GM19099 (cell line): ENCODE measurements around the gene NECTIN4.

ENCODE experiments used
- POLR2A ChIP-seq: IDR thresholded peaks from 3 replicates; pipeline ENCODE4 v1.6.1; 2011; ENCODE audit warnings: low read depth; ENCODE audit not compliant: insufficient read length; ENCODE audit errors: extremely low read depth

The NECTIN4 gene

DNA sequence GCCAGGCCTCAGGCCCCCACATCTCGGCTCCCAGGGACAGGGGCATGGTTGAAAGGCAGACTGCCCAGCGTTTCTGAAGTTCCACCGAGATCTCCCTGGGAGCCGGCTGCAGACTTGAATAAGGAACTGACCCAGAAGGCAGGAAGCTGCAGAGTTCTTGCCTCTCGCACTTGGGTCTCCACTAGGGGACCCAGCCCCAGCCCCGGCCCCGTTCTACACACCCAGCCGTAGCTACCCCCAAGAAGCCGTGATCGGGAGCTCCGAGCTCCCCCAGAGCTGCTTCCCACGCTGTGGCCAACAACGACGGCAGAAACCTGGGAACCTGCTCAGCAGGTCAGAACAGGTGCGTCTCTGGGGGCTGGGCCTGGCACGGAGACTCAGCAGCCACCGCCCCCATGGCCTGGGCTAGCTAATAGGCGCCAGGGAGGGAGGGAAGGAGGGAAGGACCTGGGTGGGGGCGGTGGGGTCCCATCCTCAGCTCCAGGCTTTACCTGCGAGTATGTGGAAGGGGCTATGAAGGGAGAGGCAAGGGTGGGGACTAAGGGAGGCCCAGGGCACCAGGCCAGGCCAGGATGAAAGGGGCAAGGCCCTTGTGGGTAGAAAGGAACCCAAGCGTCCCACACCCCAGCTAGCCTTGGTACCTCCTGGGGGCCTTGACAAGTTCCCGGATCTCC, at the start of gene NECTIN4:
NECTIN4 (minus strand) TSS at position 308 of the 674 bp plus-strand sequence; CDS start at position 46, 262 bp downstream.
- TF ChIP-seq POLR2A, result no peak

DNA sequence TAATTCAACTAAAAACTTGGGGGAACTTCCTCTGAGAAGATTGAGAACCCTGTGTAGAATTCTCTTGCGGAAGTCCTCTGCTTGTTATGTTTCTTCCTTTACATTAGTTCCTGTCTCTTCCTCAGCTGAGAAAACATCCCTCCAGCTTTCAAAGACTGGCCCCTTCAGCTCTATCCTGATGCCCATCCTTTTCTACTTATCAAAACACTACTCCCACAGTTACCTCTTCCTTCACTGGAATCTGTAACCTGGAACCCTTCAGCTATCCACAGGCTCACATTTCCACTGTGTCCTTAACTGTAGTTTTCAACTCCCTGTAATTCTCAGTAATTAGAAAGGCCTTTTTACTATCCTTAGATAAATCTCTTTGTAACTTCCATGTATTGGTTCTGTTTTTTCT, 49.1 kb upstream of the NECTIN4 start:
- TF ChIP-seq POLR2A, result no peak

DNA sequence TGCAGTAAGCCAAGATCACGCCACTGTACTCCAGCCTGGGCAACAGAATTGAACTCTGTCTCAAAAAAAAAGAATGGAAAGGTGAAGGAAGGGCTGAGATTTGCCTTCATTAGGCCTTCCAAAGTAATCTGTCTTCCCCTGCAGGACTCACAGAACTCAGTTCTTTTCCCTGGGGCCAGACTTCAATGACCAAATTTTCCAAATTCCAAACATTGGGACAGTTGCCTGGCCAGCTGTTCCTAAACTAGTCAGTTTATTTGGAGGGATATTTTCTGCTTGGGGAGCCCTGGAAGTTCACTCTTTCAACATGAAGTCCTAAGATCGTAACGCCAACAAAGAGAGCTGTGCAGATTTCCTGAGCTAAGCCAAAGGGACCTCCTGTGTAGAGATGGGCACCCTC, 48.5 kb upstream of the NECTIN4 start:
- TF ChIP-seq POLR2A, result no peak

DNA sequence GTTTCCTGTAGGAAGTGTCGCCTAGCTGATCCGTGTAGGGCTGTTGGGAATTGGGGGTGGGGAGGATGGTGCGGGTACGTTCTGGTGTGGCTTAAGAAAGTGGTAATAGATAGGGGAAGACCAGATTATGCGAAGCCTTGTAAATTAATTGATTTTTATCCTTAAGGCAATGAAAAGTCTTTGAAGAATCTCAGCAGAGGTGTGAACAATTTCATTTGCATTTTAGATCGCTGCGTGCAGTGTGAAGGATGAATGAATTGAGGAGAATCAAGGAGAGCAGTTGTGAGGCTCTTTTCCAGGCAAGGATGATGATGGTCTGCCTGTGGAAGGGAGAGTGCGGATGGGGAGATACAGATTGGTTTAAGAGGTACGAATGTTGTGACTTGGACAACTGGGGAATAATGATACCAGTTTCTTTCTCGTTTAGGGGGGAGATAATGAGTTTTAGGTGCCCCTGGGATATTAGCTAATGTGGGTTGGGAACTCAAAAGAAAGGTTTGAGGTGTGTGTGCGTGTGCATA, 43.9 kb upstream of the NECTIN4 start:
- no peak for TF ChIP-seq POLR2A

DNA sequence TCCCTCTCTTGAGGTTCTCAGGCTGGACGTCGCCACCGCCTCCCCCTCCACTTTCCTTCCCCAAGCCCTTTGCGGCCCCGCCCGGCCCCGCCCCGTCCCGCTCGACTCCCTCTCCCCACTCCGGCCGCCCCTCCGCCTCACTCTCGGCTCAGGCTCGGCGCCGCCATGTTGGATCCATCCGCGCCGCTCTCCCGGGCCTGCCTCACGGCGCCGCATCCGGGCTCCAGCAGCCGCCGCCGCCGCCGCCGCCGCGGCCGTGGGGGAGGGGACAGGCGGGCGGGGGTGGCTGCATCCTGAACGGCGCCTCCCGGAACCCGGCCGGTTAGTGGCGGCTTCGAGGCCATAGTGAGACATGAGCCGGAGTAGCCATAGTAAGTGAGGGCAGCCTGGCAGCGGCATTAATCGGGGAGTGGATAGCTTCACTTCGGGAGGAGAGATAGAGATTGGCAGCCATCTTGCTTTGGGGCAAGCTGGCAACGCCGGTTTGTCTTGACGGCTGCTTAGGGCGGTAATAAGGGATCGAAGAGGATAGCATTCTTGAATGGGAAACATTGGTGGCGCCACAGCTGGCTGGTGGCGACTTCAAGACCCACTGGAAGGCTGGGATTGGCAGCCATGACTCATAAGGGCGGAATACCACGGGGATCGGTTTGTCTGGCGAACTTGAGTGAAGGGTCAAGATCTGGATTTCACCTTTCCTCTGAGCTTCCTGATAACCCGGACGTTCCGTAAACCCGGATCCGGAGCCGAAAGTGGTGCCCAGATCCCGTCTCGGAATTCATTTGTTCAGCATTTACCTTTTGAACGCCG, 43.3 kb upstream of the NECTIN4 start, which contains the start of gene DEDD:
DEDD (minus strand) TSS at position 258 of the 810 bp plus-strand sequence. CDS start 8,205 bp downstream, outside the sequence.
- TF ChIP-seq POLR2A, result peak; percentile 47

DNA sequence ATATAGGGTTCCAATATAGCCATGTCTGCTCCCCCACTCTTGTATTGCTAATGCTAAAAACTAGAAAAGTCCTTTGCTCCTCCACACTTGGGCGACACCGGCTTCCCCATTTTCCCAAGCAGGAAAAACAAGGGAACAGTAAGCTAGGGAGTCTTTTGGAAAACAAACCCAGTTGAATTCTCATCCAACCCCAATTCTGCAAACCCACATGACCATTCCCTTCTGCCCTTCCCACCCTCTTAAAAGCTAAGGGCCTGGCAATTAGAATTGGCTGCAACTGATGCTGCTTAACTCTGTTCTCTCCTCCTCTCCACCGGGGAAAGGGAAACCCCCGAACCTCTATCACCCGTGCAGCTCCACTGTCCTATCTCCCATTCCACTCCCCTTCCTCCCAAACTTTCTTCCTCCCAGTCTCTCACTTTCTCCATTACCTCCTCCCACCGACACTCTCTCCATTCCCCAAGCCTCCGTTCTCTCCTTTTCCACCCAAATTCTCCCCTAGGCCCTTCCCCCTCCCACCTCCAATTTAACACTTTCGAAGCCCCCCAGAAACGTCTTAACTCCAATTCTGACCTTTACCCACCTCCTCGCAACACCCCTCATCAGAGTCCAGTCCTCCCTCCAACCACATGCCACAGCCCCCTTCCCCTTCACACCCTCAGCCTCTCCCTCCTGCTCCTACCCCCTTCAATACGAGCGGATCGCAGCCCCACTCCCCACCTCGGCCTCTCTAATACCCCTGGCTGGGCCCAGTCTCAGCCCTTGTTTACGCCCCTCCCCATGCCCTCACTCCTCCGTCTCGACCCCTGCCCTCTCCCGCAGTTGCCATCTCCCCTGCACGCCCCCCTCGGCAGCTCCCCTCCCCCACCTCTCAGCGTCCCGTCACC, 42.4 kb upstream of the NECTIN4 start:
- TF ChIP-seq POLR2A, result no peak

DNA sequence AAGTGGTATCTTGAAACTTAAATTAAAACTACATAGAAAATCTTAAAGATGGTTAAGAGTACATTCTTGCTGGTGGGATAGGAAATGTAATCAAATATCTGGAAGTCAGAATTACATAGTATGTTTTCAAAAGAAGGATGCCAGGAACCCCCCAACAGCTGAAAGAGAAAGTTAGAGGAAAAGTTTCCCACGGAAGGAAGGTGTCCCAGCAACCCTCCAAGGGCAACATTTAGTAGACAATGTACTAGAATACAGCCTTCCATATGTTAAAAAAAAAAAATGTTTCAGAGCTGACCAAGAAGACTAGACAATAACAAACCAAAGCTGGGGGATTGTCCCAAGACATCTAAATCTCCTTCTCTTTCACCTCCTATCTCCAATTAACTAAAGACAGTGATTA, 40.9 kb upstream of the NECTIN4 start:
- TF ChIP-seq POLR2A, result no peak

DNA sequence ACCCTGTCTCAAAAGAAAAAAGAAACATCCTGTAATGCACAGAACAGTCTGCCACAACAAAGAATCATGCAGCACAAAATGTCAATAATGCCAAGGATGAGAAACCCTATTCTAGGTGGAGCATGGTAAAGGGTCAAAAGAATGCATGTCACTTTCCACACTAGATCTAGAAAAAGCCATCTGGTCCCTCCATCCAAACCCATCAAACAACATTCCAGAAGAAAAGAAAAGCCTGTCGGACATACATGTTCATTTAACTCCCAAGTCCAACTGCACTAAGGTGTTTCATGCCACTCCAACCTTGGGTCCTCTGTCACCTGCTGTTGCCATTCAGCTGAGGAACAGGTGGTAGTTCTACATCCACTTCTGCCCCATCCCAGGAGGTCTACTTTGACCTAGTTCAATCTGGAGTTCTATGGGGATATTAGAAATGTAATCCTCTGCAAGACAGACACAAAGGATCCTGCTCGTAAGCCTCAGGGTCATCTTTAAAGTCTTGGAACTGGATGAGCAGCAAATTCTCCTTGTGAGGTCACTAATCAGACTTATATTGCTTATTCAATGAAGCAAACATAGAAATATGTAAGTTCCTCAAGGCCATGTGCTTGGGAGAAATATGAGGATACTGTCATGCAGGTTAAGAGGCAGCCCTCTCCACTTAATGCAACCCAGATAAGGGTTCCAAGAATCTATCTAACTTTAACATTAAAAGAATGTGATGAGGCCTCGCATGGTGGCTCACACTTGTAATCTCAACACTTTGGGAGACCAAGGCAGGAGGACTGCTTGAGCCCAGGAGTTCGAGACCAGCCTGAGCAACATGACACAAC, 39.4 kb upstream of the NECTIN4 start:
- TF ChIP-seq POLR2A, result no peak

DNA sequence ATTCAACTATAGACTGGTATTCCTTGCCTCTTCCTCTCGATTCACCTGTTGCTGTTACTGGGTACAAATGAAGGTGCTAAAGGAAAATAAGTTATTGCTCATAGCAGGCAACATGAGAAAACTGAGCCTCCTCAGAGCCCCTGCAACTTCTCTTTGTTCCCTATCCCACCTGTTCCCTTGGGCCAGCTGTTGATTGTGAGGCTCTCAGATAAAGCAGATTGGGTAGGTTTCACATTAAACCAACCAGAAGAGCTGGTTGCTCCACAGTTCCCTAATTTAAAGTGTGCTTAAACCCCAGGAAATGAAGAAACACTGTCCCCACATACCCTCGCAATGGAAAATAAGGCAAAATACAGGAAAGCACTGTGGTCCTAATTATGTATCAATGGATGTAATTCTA, 38.3 kb upstream of the NECTIN4 start:
- TF ChIP-seq POLR2A, result no peak

DNA sequence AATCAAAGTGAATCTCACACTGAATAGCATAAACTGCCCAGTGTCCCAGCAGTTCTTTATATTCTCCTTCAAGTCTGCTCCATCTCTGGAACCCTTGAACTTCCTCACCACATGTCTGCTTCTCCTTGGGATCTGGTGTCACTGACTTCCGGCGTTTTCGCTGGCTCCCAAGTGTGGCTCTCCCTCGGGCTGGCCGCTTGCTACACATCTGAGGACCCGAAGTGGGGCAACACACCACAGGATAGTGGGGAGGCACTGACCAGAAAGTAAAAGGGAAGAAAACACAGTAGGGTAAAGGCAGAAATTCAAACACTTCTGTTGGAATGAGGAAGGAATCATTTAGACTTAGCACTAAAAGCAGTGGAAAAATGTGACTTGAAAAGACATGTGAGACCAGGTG, 33.6 kb upstream of the NECTIN4 start:
- TF ChIP-seq POLR2A, result no peak

DNA sequence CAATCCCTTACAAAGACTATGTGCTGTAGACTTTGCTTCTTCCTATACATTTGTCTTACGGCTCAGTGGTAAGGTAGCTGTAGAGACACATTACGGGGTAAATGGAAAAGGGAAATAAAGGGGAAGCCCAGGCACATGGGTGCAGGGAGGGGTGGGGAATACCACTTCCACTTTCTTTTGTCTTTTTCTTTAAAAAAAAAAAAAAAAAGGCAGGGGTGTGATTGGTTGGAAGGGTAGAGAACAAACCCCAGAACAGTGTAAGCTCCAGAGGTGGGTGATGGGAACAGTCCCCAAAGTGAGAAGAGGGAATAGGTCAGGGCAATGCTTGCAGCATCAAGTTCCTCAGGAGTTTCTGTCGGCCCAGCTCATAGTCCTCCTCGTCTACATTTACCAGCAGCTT, 32.5 kb upstream of the NECTIN4 start:
- TF ChIP-seq POLR2A, result no peak

DNA sequence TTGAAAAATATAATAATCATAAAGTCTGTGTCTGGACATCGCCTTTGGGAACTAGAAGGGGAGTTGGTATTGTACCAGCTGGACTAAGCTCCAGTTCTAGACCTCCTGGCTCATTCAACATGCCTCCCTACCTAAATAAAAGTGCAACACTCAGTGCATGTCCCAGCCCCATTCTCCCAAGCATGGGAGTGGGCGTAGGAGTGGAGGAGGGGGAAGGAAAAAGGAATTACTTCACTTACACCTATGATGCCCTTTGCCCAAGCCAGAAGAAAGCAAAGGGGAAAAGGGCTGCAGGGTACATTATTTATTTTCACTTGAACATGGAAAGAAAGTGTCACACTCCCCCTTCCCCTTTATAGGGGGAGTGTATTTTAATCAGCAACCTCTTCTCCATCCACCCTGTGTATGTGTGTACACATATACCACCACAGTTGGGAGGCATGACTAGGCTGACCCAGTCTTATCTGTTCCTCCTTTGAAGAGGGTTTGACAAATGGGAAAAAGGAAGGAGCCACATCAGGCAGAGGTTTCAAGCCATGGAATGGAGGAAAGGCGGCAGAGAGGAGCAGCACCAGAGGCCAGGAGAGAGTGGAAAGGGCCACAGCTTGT, 31.8 kb upstream of the NECTIN4 start:
- TF ChIP-seq POLR2A, result no peak

DNA sequence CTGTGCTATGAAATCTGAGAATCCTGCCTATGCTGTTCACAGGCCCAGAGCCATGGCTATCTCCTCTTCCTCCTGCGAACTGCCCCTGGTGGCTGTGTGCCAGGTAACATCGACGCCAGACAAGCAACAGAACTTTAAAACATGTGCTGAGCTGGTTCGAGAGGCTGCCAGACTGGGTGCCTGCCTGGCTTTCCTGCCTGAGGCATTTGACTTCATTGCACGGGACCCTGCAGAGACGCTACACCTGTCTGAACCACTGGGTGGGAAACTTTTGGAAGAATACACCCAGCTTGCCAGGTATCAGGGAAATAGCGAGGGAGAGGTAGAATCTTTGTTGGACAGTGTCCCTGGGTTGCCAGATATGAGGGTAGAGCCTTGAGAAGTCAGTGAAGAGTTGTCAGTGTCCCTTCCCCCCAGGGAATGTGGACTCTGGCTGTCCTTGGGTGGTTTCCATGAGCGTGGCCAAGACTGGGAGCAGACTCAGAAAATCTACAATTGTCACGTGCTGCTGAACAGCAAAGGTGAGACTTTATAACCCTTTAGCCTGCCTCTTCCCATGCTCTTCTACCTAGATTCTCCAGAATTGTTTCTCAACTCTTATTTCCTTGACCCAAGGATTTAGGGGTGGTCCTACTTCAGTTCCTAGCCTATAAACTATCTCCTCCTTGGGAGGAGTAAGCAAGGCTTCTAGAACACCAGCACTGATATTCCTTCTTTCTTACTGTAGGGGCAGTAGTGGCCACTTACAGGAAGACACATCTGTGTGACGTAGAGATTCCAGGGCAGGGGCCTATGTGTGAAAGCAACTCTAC, 29.9 kb upstream of the NECTIN4 start:
- TF ChIP-seq POLR2A, result no peak
